Activated gamma-delta T cell (primary cell): ENCODE results near the gene CAMK4.
"Not testable (repeated sequence)": the region's sequence is repeated elsewhere in the genome, so short reads cannot be mapped to it uniquely, and the experiment has no call there.

Source experiments
- DNase-seq: peaks from one replicate; lab custom pipeline; 2025; lab: John Stamatoyannopoulos, UW

Gene CAMK4

GRCh38 chr5:111383288-111383970 lies 159.2 kb downstream of the CAMK4 start:
- no peak for DNase-seq

GRCh38 chr5:111384220-111384619 lies 160.0 kb downstream of the CAMK4 start:
- DNase-seq = no peak

GRCh38 chr5:111385051-111385450 lies 160.9 kb downstream of the CAMK4 start:
- DNase-seq = no peak

- DNase-seq = no peak
These were observed 162.0 kb downstream of the CAMK4 start for GRCh38 chr5:111385970-111386831.

- DNase-seq = no peak
These were observed 162.6 kb downstream of the CAMK4 start for GRCh38 chr5:111386832-111387162.

GRCh38 chr5:111387361-111387760 lies 163.2 kb downstream of the CAMK4 start:
- no peak for DNase-seq

GRCh38 chr5:111389390-111390082 lies 165.4 kb downstream of the CAMK4 start:
- no peak for DNase-seq

GRCh38 chr5:111392181-111392580 lies 168.0 kb downstream of the CAMK4 start:
- no peak for DNase-seq

GRCh38 chr5:111394586-111394985 lies 170.4 kb downstream of the CAMK4 start:
- no peak for DNase-seq

GRCh38 chr5:111398013-111398412 lies 173.8 kb downstream of the CAMK4 start:
- no peak for DNase-seq

- DNase-seq = no peak
These were observed 174.9 kb downstream of the CAMK4 start for GRCh38 chr5:111399113-111399512.

- no peak for DNase-seq
These were observed 177.7 kb downstream of the CAMK4 start for GRCh38 chr5:111401906-111402305.

GRCh38 chr5:111404270-111404769 lies 180.1 kb downstream of the CAMK4 start:
- DNase-seq = no peak

- DNase-seq = no peak
These were observed 183.4 kb downstream of the CAMK4 start for GRCh38 chr5:111407562-111407961.

GRCh38 chr5:111408817-111409216 lies 184.6 kb downstream of the CAMK4 start:
- DNase-seq = no peak

GRCh38 chr5:111409266-111409665 lies 185.1 kb downstream of the CAMK4 start:
- DNase-seq = not testable (repeated sequence)

GRCh38 chr5:111410067-111410466 lies 185.9 kb downstream of the CAMK4 start:
- not testable (repeated sequence) for DNase-seq

GRCh38 chr5:111411301-111411700 lies 187.1 kb downstream of the CAMK4 start:
- DNase-seq = no peak

GRCh38 chr5:111412593-111412992 lies 188.4 kb downstream of the CAMK4 start:
- DNase-seq = no peak

GRCh38 chr5:111415053-111415452 lies 190.9 kb downstream of the CAMK4 start:
- no peak for DNase-seq

- DNase-seq = no peak
These were observed 198.1 kb downstream of the CAMK4 start for GRCh38 chr5:111422245-111422644.
